Gastroesophageal sphincter (tissue), 4 donors: ENCODE results near the gene SLFN12L. TPM values are rescaled to one million over a fixed set of nuclear protein-coding genes. Genes with fewer than 3 reads are reported as not detected.

Experiments
- ATAC-seq: fragments of 150-250 bp; one replicate; pipeline ENCODE4 v1.9.1; 2016; ENCODE audit warnings: mild to moderate bottlenecking, moderate library complexity
- H3K27ac ChIP-seq, 4 donors: fragments of 200-600 bp; sonication (generic) in 3 of 4; 1 replicate in 3 of 4; 2 replicates in 1 of 4; pipeline ENCODE4 v1.5.1; 2016 to 2019
- H3K27me3 ChIP-seq: fragments of 200-600 bp; sonication (generic); one replicate; pipeline ENCODE4 v1.5.1; 2019
- H3K36me3 ChIP-seq, 2 donors: fragments of 200-600 bp; sonication (generic); one replicate each; pipeline ENCODE4 v1.5.1; 2019; ENCODE audit warnings: control low read depth in 1 of 2
- H3K4me1 ChIP-seq, 3 donors: fragments of 200-600 bp; sonication (generic); 1 replicate in 2 of 3; 2 replicates in 1 of 3; pipeline ENCODE4 v1.5.1; 2016 to 2019; ENCODE audit warnings: control low read depth in 2 of 3
- H3K4me3 ChIP-seq, 2 donors: fragments of 200-600 bp; sonication (generic); one replicate each; pipeline ENCODE4 v1.5.1; 2019; ENCODE audit warnings: mild to moderate bottlenecking in 1 of 2, moderate library complexity in 1 of 2
- H3K9me3 ChIP-seq, 3 donors: fragments of 200-600 bp; sonication (generic); one replicate each; pipeline ENCODE4 v1.5.1; 2017 to 2019; ENCODE audit warnings: control low read depth in 2 of 3
- EP300 ChIP-seq: sonication (generic); formaldehyde crosslinking; IDR thresholded peaks from one replicate; pipeline ENCODE4 v1.6.1; 2017; ENCODE audit warnings: antibody characterized with exemption, mild to moderate bottlenecking
- POLR2A ChIP-seq, 2 donors: fragments of 450-650 bp; IDR thresholded peaks; one replicate each; pipeline ENCODE4 v1.6.1; 2017; ENCODE audit warnings: antibody characterized with exemption in 2 of 2, mild to moderate bottlenecking in 2 of 2, moderate library complexity in 1 of 2
- POLR2AphosphoS5 ChIP-seq: sonication (generic); formaldehyde crosslinking; IDR thresholded peaks from one replicate; pipeline ENCODE4 v1.6.1; 2017; ENCODE audit warnings: antibody characterized with exemption
- WGBS, 2 donors: methylation state at CpG; one replicate each; pipeline ENCODE4 v1.1.5; 2018; ENCODE audit warnings: low coverage in 1 of 2; 5-methylcytosine and 5-hydroxymethylcytosine counted together
- total RNA-seq, 4 donors: library from RNA; depleted of rRNA; stranded (reverse); fragments of >200 nt; gene quantifications; one replicate each; pipeline ENCODE4 v1.1.0, GENCODE V29; 2016
- TF ChIP-seq, protein P1 (sequence below), 4 experiments: fragments of 200-600 bp in 2 of 4; fragments of 450-650 bp in 2 of 4; sonication (generic) in 1 of 4; IDR thresholded peaks; one replicate each; pipeline ENCODE4 v1.5.1; 2017 to 2019; ENCODE audit warnings: antibody characterized with exemption in 4 of 4, mild to moderate bottlenecking in 2 of 4, moderate library complexity in 2 of 4

SLFN12L gene
- total RNA-seq, 4 donors from 2014 or later, result 0.17 to 1.9 (median 0.92) TPM

- Histone ChIP-seq H3K4me1 (peaks cover 0 to 21% (median 10%) of the 10 kb centered on the region in 3 donors), H3K9me3 (peaks cover 0 to 14% (median 0%) of the 10 kb centered on the region in 3 donors), H3K27ac (no peak overlapping the region), H3K4me3 (no peak overlapping the region), H3K36me3 (no peaks in the 10 kb centered on the region), H3K27me3 (peaks cover 95% of the 10 kb centered on the region)
- WGBS, 2 donors, result 5 to 8% methylated on average over 6 to 18 of the region's 18 CpGs
- TF ChIP-seq, protein P1, sequence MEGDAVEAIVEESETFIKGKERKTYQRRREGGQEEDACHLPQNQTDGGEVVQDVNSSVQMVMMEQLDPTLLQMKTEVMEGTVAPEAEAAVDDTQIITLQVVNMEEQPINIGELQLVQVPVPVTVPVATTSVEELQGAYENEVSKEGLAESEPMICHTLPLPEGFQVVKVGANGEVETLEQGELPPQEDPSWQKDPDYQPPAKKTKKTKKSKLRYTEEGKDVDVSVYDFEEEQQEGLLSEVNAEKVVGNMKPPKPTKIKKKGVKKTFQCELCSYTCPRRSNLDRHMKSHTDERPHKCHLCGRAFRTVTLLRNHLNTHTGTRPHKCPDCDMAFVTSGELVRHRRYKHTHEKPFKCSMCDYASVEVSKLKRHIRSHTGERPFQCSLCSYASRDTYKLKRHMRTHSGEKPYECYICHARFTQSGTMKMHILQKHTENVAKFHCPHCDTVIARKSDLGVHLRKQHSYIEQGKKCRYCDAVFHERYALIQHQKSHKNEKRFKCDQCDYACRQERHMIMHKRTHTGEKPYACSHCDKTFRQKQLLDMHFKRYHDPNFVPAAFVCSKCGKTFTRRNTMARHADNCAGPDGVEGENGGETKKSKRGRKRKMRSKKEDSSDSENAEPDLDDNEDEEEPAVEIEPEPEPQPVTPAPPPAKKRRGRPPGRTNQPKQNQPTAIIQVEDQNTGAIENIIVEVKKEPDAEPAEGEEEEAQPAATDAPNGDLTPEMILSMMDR (IDR thresholded peaks at IDR 0.05), result no peak
- no peak for TF ChIP-seq POLR2A (IDR thresholded peaks at IDR 0.05)
- TF ChIP-seq EP300, result no peak
- TF ChIP-seq POLR2AphosphoS5, result no peak
- ATAC-seq, result no peak
These were observed 47.5 kb downstream of the SLFN12L start for GRCh38 chr17:35489944-35490343.

- no peak for TF ChIP-seq POLR2A (IDR thresholded peaks at IDR 0.05)
- TF ChIP-seq, protein P1 (IDR thresholded peaks at IDR 0.05), result no peak
- TF ChIP-seq POLR2AphosphoS5, result no peak
- TF ChIP-seq EP300, result no peak
- no peak overlapping the region for H3K4me3 ChIP-seq
- peaks cover 0 to 14% (median 0%) of the 10 kb centered on the region in 3 donors for H3K9me3 ChIP-seq
- WGBS, 2 donors, result 13 to 16% methylated on average over 6 to 9 of the region's 15 CpGs
- H3K36me3 ChIP-seq, result no peaks in the 10 kb centered on the region
- no peak overlapping the region for H3K27ac ChIP-seq
- no peak for ATAC-seq
- peaks cover 92% of the 10 kb centered on the region for H3K27me3 ChIP-seq
- H3K4me1 ChIP-seq, result peaks cover 0 to 21% (median 10%) of the 10 kb centered on the region in 3 donors
These were observed 48.5 kb downstream of the SLFN12L start for GRCh38 chr17:35488991-35489390.

DNA sequence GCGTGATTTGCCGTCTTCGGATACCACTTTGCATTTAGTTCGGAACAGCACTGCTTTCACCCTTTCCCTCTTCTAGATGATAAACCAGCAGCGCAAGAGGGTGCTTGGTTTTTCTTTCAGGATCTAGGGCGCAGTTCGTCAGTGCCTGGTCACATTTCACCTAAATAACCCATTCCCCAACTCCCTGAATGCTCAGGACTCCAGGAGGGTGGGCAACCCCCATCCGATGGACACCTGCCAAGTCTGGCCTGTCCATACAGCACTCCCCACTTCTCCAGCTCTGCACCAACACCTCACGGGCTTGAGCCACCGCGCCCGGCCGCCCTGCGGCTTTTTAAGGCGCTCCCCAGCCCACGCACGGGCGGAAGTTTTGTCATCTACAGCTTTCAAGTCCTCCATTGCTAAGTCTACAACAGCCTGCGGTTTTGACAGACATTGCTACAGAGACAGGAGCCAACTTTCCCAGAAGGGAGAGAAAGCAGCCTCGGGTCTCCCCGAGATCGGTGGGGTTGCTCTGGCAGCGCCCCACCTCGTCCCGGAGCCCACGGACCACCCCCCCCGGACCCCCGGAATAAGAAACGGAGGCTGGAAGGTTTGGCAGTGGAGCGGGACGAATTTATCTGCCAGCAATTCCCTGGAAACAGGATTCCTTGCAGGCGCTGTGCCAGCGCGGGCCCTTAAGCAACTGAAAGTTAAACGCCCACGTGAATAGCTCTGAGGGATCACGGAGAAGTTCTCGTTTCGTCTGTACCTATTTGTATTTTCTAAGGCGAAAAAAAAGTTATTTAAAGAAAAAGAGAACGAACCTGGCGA is 50.4 kb downstream of the SLFN12L start:
- peak overlapping the region; percentile 30 to 56 for H3K4me3 ChIP-seq
- ATAC-seq, result peak; percentile 34
- 10 to 31% methylated on average over 13 to 22 of the region's 42 CpGs for WGBS, 2 donors
- H3K9me3 ChIP-seq, result peaks cover 0 to 14% (median 0%) of the 10 kb centered on the region in 3 donors
- no peaks in the 10 kb centered on the region for H3K36me3 ChIP-seq
- peak overlapping the region in 1 of 4 donors; percentile 49 for H3K27ac ChIP-seq
- H3K27me3 ChIP-seq, result peaks cover 86% of the 10 kb centered on the region
- TF ChIP-seq POLR2A (IDR thresholded peaks at IDR 0.05), result no peak
- no peak for TF ChIP-seq POLR2AphosphoS5
- TF ChIP-seq EP300, result no peak
- TF ChIP-seq, protein P1 (IDR thresholded peaks at IDR 0.05), result no peak
- peaks cover 0 to 21% (median 10%) of the 10 kb centered on the region in 3 donors for H3K4me1 ChIP-seq

- no peaks in the 10 kb centered on the region for H3K4me1 ChIP-seq
- no peak overlapping the region for H3K4me3 ChIP-seq
- 60 to 67% methylated on average over 5 of the region's 5 CpGs for WGBS, 2 donors
- H3K27me3 ChIP-seq, result peaks cover 76% of the 10 kb centered on the region
- no peaks in the 10 kb centered on the region for H3K36me3 ChIP-seq
- no peaks in the 10 kb centered on the region for H3K9me3 ChIP-seq
- no peak for TF ChIP-seq POLR2A (IDR thresholded peaks at IDR 0.05)
- TF ChIP-seq, protein P1 (IDR thresholded peaks at IDR 0.05), result no peak
- TF ChIP-seq POLR2AphosphoS5, result no peak
- no peak for TF ChIP-seq EP300
- ATAC-seq, result no peak
- no peak overlapping the region for H3K27ac ChIP-seq
These were observed 58.2 kb downstream of the SLFN12L start for GRCh38 chr17:35479271-35479670.

DNA sequence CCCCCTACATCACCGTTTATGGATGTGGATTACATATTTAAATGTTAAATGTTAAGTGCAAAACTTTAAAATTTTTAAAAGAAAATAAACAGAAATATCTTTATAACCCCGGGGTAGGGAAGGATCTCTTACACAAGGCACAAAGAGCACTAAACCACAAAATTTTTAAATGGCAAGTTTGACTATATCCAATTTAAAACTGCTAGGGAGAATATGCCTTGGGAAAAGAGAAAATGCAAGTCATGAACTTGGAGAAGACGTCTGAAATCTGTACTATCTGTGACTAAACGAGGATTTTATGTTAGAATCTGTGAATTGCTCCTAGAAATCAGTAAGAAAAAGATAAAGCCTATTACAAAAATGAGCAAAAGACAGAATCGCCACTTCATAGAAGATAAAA is 60.2 kb downstream of the SLFN12L start:
- Histone ChIP-seq H3K9me3 (no peaks in the 10 kb centered on the region), H3K4me1 (no peaks in the 10 kb centered on the region), H3K27me3 (peaks cover 67% of the 10 kb centered on the region), H3K36me3 (no peaks in the 10 kb centered on the region), H3K4me3 (no peak overlapping the region), H3K27ac (no peak overlapping the region)
- 64 to 67% methylated on average over 4 to 5 of the region's 5 CpGs for WGBS, 2 donors
- TF ChIP-seq, protein P1 (IDR thresholded peaks at IDR 0.05), result no peak
- TF ChIP-seq EP300 (no peak), POLR2AphosphoS5 (no peak), POLR2A (IDR thresholded peaks at IDR 0.05) (no peak)
- ATAC-seq, result no peak
